ENCODE data around the gene CDON. TPM values are rescaled to one million over a fixed set of nuclear protein-coding genes. Genes with fewer than 3 reads are reported as not detected.
"Not testable (repeated sequence)": the region's sequence is repeated elsewhere in the genome, so short reads cannot be mapped to it uniquely, and the experiment has no call there.

CDON gene
- total RNA-seq, 2 donors from 2014 or later, result 2.3 to 10.5 TPM

DNA sequence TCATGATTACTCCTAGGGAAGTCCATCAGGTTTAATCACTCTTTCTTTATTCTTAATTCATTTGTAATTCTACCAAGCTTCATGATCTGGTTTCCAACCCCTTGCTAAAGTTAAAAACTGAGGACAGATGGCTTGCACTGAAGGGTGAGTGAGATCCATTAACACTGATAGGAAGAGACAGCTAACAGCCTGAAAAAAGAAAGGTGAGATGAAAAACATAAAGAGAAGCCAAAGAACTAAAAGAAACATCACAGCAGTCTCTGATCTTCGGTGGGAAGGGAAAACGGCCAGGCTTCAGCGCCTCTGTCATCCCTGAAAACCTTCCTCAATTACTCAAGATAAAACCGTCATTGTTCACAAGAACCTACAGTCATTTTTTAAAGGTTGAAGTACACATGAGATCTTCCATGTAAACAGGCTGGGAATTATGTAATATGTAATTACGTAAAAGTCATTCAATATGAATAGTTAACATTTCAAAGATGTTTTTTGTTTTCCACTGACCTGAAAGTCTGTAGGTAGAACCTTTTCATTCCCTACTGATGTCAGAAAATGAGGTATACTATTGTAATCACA, 75.5 kb downstream of the CDON start:
- no peak for DNase-seq
- H3K4me1 ChIP-seq, result no peaks in the 10 kb centered on the region

DNA sequence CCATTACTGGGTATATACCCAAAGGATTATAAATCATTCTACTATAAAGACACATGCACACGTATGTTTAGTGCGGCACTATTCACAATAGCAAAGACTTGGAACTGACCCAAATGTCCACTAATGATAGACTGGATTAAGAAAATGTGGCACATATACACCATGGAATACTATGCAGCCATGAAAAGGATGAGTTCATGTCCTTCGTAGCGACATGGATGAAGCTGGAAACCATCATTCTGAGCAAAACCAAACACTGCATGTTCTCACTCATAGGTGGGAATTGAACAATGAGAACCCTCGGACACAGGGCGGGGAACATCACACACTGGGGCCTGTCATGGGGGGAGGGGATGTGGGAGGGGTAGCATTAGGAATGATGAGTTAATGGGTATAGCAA, 76.7 kb downstream of the CDON start:
- H3K9me3 ChIP-seq; H3K27me3 ChIP-seq; H3K4me1 ChIP-seq; H3K27ac ChIP-seq; H3K9ac ChIP-seq (ENCODE audit: low read depth in 2 of 2, low read length in 2 of 2); H3K36me3 ChIP-seq; intact Hi-C loops (cut with DNase I); DNase-seq; H3K4me3 ChIP-seq: not testable (repeated sequence)

More for the DNA sequence above, 75.5 kb downstream of the CDON start:
- intact Hi-C loops (cut with DNase I), result no loop called here
- H3K9ac ChIP-seq (ENCODE audit: low read depth in 2 of 2, low read length in 2 of 2), result no peak overlapping the region
- TF ChIP-seq, protein P1, sequence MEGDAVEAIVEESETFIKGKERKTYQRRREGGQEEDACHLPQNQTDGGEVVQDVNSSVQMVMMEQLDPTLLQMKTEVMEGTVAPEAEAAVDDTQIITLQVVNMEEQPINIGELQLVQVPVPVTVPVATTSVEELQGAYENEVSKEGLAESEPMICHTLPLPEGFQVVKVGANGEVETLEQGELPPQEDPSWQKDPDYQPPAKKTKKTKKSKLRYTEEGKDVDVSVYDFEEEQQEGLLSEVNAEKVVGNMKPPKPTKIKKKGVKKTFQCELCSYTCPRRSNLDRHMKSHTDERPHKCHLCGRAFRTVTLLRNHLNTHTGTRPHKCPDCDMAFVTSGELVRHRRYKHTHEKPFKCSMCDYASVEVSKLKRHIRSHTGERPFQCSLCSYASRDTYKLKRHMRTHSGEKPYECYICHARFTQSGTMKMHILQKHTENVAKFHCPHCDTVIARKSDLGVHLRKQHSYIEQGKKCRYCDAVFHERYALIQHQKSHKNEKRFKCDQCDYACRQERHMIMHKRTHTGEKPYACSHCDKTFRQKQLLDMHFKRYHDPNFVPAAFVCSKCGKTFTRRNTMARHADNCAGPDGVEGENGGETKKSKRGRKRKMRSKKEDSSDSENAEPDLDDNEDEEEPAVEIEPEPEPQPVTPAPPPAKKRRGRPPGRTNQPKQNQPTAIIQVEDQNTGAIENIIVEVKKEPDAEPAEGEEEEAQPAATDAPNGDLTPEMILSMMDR (IDR thresholded peaks at IDR 0.05), result no peak
- H3K9me3 ChIP-seq, result no peaks in the 10 kb centered on the region
- no peaks in the 10 kb centered on the region for H3K27me3 ChIP-seq
- H3K4me3 ChIP-seq, result no peak overlapping the region
- no peaks in the 10 kb centered on the region for H3K36me3 ChIP-seq
- H3K27ac ChIP-seq, result no peak overlapping the region

DNA sequence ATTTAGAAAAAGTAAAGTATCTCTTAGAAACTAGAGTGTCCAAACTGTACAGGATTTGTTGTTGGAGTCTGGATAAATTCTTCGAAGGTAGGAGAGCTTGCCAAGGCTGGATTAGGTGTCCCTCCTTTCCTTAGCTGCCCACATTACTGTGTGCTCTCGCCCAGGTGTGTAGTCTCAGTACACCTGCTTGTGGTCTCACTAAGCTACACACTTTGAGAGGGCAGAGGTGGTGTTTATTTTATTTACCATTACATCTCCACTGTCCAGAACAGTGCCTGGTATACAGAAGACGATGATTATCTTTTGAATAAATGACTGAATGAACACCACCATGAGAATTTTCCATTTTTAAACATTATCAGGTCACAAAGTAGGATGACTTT, 80.3 kb downstream of the CDON start:
- Histone ChIP-seq H3K27ac (no peak overlapping the region), H3K36me3 (no peaks in the 10 kb centered on the region), H3K9me3 (no peaks in the 10 kb centered on the region), H3K9ac (ENCODE audit: low read depth in 2 of 2, low read length in 2 of 2) (no peak overlapping the region), H3K4me1 (no peaks in the 10 kb centered on the region), H3K27me3 (no peaks in the 10 kb centered on the region), H3K4me3 (no peak overlapping the region)
- no peak for DNase-seq
- TF ChIP-seq, protein P1 (IDR thresholded peaks at IDR 0.05), result no peak
- intact Hi-C loops (cut with DNase I), result no loop called here

DNA sequence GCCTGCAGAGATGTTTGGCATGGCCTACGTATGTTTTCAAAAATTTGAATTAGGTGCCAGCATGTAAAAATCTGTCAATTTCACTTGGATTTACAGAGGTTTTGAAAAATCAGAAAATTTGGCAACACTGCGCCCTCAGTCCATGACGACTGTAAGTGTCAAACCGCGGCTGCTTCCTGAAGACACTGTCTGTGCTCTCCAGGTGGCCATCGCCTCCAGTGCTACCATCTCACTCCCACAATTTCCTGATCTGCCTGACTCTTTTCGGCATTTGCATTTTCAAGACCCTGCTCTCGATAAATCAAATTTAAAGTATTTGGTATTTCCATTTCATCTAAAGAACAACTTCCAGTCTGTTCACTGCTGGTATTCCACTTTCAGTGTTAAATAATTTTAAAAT, 82.2 kb downstream of the CDON start:
- TF ChIP-seq, protein P1 (IDR thresholded peaks at IDR 0.05), result no peak
- intact Hi-C loops (cut with DNase I), result no loop called here
- H3K27me3 ChIP-seq, result no peaks in the 10 kb centered on the region
- no peaks in the 10 kb centered on the region for H3K4me1 ChIP-seq
- H3K9me3 ChIP-seq, result no peaks in the 10 kb centered on the region
- DNase-seq, result no peak
- H3K9ac ChIP-seq (ENCODE audit: low read depth in 2 of 2, low read length in 2 of 2), result no peak overlapping the region
- no peaks in the 10 kb centered on the region for H3K36me3 ChIP-seq
- H3K4me3 ChIP-seq, result no peak overlapping the region
- H3K27ac ChIP-seq, result no peak overlapping the region

DNA sequence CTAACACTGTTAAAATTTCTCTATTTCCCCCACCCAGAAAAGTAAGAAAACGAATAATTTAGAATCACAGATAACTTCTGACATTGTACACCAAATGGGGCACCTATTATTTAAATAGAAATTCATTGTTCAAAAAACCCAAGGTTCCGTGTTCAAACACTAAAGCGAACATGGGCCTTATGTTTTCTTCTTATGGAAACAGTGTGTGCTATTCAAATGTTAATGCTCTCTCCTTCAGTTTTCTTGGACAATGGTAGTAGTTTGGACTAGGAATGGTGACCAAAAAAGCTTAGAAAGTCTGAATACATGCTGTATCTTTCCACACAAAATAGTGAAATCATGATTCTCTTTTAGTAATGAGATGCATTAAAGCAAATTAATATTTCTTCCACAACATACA, 83.2 kb downstream of the CDON start:
- DNase-seq, result no peak
- no peaks in the 10 kb centered on the region for H3K9me3 ChIP-seq
- H3K9ac ChIP-seq (ENCODE audit: low read depth in 2 of 2, low read length in 2 of 2), result no peak overlapping the region
- intact Hi-C loops (cut with DNase I), result no loop called here
- H3K27me3 ChIP-seq, result no peaks in the 10 kb centered on the region
- H3K4me3 ChIP-seq, result no peak overlapping the region
- no peaks in the 10 kb centered on the region for H3K36me3 ChIP-seq
- TF ChIP-seq, protein P1 (IDR thresholded peaks at IDR 0.05), result no peak
- no peak overlapping the region for H3K27ac ChIP-seq
- no peaks in the 10 kb centered on the region for H3K4me1 ChIP-seq

DNA sequence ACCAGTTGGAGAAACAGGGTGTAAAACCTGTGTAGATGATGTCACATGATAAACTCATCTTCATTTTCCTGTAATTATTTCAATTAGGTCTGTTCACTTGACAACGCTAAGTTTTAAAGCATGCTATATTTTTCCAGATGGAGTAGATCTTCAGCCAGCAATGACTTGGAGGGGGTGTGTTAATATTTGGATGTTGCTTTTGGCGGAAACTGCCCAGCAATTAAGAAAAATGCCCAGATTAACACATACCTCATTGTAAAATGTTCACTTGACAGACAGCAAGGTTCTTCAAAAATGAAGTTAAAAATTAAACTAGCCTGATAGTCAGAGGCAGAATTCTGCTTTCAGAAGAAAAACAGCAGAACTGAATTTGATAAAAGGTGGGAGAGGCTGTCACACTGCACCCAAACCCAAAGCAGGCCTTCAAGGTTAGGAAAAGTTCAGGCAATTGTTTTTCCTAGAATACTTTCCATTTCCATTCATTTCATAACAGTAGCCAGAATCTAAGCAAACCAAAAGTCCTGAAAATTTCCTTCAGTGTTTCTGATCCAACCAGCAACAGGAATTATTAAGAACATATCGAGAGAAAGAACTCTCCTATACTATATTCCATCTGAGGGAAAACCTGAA, 83.8 kb downstream of the CDON start:
- Histone ChIP-seq H3K9me3 (no peaks in the 10 kb centered on the region), H3K27me3 (no peaks in the 10 kb centered on the region), H3K4me3 (no peak overlapping the region), H3K4me1 (no peaks in the 10 kb centered on the region), H3K27ac (no peak overlapping the region), H3K36me3 (no peaks in the 10 kb centered on the region), H3K9ac (ENCODE audit: low read depth in 2 of 2, low read length in 2 of 2) (no peak overlapping the region)
- no peak for DNase-seq
- TF ChIP-seq, protein P1 (IDR thresholded peaks at IDR 0.05), result no peak
- intact Hi-C loops (cut with DNase I), result no loop called here
